CD4-positive, alpha-beta T cell treated with Interleukin-6 for 4 hours (primary cell): ENCODE results near the gene RAB3D.
"Not testable (repeated sequence)": the region's sequence is repeated elsewhere in the genome, so short reads cannot be mapped to it uniquely, and the experiment has no call there.

Experiments used
- DNase-seq: peaks from one replicate; pipeline ENCODE4 v3.0.0-alpha.2; 2020; ENCODE audit warnings: mixed read lengths

Gene RAB3D, protein sequence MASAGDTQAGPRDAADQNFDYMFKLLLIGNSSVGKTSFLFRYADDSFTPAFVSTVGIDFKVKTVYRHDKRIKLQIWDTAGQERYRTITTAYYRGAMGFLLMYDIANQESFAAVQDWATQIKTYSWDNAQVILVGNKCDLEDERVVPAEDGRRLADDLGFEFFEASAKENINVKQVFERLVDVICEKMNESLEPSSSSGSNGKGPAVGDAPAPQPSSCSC

DNA sequence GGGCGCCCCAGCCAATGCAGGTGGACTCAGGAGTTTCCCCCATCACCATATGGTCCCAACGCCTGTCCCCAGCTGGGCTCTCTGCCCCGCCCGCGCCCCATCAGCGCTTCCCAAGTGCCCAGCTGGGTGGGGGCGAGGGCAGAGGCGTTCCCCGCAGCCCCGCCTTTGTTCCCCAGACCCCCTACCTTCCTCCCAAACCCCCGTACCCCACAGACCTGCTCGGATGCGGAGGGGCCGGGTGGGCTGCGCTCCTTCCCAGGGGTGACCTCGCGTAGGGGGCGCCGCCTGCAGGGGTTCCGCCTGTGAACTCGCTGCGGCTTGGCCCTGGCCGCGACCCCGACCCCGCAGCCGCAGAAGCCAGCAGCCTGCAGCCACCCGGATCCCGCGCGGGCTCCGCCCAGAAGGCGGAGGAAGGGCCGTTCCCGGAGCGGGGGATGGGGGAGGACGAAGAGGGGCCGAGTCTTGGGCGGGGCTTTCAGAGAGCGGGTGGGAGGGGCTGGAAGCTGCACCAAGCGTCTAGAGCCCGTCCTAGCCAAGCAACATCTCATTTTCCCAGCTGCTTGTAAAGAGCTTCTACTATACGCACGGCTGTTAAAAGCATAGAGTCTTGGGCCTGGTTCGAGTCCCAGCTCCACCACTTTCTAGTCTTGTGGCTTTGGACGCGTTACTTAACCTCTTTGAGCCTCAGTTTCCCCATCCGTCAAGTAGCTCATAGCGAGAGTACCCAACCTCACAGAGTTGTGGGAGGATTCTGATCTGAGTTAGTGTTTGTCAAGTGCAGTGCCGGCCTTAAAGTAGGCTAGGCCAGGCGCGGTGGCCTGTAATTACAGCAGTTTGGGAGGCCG, at the start of gene RAB3D:
Gene RAB3D (minus strand): TSS at position 404 of the 845 bp plus-strand sequence. CDS start 2,258 bp downstream, outside the sequence.
- peak; percentile 92 for DNase-seq

DNA sequence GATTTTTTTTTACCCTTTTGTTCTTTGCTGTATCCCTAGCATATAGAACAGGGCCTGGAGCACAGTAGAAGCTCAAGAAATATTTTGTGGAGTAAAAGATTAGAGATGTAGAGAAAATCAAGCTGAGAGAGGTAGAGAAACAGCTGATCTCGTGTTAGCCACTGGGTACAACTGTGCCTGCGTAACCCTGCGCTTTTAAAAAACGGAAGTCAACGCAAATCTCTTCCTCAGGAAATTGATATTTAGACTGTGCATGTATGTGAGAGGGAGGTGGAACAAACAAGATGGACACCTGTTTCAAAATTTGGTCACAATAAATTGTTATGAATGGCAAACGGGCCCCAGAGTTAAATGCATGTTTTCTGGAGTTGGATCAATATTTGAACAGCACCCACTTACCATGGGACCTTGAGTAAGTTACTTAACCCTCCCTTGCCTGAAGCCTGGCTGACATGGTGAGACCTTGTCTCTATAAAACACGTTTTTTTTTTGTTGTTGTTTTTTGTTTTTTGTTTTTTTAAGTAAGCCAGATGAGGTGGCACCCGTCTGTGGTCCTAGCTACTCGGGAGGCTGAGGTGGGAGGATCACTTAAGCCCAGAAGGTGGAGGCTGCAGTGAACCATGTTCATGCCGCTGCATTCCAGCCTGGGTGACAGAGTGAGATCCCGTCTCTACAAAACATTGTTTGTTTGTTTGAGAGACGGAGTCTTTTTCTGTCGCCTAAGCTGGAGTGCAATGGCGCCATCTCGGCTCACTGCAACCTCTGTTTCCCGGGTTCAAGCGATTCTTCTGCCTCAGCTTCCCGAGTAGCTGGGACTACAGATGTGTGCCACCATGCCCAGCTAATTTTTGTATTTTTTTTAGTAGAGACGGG, 47.9 kb upstream of the RAB3D start:
- no peak for DNase-seq

DNA sequence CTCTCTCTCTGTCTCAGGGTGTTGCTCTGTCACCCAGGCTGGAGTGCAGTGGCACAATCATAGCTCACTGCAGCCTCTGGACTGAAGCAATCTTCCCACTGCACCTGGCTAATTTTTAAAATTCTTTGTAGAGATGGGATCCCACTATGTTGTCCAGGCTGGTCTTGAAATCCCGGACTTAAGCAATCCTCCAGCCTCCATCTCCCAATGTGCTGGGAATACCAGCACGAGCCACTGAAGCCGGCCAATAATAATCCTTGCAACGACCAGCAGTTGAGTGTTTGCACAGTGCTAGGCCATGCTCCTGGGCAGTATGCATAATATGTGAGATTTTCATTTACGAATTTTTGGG, 45.3 kb upstream of the RAB3D start:
- DNase-seq = no peak

DNA sequence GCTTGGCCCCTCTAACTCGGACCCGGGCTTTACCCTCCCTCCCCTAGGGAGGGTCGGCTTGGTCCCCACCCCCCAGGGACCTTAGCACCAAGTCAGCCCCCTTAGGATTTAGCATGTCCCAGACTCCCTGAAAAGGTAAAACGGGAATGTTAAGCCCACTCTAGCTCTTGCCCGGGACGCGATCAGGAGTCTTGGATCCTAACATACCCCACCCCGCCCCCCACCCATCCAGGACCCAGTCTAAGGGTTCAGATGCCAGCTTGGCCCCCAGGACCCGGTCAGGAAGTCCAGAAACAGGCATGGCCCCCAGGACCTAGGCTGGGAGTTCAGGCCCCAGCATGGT, 44.2 kb upstream of the RAB3D start:
- DNase-seq = no peak

DNA sequence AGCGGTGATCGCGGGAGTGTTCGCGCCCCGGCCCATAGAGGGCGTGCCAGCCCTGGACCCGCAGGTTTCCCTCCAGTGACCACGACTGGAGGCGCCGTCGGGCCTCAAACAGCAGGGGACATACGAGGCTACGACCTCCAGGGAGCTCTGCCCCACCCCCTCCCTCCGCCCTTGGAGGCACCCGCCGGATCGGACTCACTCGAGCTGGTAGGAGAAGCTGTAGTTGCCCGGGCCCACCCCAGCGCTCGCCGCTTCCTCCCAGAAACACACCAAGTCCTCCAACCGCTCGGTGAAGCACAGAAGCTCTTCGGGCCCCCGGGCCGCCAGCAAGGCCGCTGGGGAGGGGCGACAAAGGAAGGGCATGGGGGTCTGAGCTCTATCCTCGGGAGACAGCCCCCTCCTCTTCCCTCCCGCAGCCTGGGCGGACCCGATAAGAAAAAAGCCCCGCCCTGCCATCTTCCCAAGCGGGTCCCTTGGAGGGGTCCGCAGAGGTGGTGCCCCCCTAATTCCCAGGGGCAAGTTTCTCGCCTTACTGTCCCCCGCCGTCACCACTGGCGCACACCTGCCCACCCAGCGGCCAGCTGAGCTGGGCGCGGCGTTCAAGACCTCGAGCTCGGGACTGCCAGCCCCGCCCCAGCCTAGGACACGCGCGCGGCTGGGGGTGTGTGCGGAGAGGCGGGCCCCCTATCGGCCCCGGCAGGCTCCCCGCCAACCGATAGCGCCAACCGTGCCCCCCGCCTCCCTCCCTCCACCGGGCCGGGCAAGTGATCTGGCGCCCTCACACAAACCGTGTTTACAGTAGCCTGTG, 43.6 kb upstream of the RAB3D start:
- DNase-seq = peak; percentile 42

DNA sequence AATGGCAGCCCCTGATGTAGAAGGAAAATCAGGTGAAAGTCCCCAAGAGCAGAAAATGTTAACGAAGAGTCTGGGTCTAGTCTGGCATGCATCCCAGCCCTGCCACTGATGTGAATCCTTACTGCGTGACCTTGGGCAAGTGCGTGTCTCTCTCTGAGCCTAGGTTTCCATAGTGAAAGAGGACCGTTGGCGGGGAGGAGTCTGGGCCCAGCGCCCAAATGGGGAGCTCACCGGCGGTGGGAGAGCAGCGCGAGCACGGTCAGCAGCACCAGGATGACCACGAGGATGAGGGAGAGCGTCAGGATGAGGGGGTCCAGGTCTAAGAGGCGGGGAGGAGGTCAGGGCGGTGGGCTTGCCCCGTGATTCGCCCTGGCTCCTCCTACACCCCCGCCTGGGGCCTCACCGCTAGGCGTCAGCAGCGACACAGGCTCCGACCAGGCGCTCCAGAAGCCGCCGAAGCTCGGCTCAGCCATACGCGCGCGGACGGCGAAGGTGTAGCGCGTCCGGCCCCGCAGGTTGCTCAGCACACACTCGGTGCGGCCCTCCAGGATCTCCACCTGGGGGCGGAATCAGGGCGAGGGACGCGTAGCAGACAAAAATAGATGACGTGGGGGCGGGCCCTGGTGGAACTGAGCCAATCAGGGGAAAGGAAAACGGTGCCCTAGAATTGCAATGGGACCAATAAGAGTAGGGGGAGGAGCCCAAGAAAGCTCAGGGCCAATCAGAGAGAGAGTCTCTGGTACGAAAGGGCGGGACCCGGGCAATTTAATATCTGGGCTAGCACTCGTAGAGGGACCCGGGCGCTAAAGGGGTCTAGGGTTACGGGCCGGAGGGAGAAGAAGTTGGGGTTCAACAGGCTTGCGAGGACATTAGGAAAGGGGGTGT, 41.4 kb upstream of the RAB3D start:
- peak; percentile 98 for DNase-seq

DNA sequence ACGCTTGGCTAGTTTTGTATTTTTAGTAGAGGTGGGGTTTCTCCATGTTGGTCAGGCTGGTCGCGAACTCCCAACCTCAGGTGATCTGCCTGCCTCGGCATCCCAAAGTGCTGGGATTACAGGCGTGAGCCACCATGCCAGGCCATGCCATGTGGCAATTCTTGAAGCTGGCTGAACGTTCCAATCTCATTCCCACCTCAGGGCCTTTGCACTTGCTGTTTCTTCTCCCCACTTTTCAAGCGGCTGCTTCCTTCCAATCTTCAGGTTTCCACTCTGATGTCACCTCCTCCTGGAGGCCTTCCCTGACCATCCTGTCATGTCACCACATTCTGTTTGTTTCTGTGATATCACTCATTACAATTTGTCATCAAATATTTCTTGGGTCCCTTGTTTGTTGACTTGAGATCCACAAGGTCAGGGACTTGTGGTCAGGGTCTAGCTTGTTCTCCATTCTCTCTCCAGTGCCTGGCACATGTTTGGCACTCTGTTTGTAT, 40.4 kb upstream of the RAB3D start:
- DNase-seq = no peak

DNA sequence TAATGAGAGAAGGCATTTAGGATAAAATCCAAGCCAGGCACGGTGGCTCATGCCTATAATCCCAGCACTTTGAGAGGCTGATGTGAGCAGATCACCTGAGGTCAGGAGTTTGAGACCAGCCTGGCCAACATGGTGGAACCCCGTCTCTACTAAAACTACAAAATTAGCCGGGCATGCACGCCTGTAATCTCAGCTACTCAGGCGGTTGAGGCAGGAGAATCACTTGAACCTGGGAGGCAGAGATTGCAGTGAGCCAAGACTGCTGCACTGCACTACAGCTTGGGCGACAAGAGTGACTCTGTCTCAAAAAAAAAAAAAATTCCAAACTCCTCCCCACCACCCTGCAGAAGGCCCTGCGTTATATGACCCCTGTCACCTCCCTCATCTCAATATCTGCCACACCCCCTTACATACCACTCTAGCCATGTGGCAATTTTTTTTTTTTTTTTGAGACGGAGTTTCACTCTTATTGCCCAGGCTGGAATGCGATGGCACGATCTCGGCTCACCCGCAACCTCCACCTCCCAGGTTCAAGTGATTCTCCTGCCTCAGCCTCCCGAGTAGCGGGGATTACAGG, 39.9 kb upstream of the RAB3D start:
- not testable (repeated sequence) for DNase-seq

DNA sequence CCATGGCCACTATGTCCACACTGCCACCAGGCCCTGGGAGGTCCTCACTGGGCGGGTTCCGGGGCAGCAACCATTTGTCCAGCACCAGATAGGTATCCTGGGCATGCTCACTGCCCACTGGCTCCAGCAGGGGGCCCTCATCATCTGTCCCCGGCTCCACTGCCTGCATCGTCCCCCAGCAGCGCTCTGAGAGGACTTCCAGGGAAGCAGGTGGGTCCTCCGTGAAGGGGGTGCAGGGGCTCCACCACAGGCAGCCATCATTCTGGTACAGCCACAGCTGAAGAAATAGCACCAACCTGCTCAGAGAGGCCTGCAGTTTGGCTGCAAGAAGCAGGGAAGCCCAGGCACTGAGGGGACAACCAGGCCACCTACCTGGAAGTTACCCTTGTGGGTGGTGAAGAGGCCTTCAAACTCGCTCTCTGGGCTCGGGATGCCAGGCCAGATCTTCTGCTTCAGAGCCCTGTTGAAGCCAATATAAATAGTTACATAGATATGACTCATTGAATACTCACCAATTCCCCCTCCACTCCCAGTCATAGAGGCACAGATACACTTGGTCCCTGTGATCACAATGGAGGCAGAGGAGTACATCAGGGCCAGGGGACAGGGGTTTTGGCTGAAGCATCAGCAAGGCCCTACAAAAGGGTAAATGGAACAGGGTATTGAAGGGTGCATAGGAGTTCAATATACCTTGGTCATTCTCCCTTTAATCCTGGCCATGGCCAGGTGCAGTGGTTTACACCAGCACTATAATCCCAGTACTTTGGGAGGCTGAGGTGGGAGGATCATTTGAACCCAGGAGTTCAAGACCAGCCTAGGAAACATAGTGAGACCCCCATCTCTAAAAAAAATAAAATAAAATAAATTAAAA, 39.1 kb upstream of the RAB3D start:
- peak; percentile 19 for DNase-seq

DNA sequence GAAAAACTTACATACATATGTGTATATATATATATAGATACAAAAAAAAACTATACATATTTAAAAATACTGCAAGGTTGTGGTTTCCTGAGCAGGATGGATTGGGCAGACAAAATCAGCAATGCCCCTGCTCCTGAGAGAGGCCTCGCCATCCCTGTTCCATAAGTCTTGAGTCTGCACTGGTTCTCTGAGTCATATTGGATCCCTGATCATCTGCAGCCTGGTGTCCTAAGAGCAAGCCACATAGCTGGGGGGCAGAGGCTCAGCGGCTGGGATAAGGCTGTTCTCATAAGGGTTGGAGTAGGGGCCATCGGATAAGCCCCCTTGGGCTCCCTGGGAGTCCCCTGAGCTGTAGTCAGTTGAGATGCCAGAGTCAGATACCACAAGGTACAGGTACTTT, 38.3 kb upstream of the RAB3D start:
- no peak for DNase-seq

DNA sequence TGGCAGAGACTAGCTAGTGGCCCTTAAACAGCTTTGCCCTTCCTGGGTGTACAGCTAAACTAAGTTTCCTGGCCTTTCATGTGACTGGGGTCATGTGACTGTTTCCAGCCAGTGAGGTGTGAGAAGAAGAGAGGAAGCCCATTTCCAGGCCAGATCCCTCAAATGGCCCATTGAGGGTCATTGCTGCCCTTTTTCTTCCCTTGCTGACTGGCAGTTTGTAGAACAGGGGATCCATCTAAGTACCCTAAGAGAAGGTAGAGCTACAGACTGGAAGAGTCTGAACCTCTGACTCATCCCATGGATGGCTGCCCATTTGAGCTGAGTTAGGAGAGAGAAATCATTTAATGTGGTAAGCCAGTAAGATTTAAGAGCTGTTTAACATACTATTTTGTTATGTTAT, 37.8 kb upstream of the RAB3D start:
- DNase-seq = peak; percentile 43

DNA sequence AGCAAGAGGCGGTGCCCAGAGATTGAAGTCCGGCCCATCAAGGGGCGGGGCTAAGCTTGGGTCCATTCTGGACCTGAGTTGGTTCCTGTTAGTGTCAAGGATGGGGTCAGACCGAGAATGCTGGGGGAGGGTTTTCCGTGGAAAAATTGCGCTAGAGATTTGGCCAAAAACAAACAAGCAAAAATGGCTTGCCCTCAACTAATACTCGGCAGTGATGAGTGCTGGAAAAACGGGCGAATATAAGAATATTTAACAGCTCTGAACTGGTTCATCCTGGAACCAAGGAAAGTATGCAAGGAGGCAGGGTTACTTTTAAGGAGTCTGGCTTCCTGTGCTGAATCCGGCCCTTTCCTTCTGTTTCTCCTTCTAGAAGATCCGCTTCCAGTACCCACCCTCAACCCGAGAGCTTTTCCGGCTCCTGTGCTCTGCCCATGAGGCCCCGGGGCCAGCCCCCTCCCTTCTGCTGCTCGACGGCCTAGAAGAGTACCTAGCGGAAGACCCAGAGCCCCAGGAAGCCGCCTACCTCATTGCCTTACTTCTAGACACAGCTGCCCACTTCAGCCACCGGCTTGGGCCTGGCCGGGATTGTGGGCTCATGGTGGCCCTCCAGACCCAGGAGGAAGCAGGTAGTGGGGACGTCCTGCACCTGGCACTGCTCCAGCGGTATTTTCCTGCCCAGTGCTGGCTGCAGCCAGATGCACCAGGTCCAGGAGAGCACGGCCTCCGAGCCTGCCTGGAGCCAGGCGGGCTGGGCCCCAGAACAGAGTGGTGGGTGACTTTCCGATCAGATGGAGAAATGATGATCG, 35.9 kb upstream of the RAB3D start:
- DNase-seq = peak; percentile 85

DNA sequence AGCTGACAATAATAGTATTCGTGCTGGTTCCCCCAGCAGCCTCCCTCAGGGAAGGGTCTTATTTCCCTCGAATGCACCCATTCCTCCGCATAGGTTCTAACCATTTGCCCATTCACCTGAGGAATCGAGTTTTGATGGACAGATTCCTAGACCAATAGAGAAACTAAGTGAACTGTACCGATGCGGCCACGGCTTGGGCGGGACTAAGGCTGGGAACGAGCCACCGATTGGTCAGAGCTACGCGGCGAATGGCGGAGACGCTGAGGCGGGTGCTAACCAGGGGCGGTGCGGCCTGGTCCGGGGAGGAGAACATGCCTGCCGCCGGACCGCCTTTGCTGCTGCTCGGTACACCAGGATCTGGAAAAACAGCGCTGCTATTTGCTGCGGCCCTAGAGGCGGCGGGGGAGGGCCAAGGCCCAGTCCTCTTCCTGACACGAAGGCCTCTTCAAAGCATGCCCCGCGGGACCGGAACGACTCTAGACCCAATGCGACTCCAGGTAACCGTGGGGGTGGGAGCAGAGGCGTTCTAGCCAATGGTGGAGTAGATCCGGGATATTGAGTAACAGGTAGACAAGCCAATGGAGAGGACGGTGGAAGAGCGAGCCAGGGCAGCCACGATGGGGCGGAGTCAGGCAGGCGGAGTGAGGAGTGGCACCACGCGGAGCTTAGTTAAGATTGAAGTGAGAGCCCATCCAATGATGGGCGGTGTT, 35.1 kb upstream of the RAB3D start, which contains the start of gene SWSAP1:
Gene SWSAP1 (plus strand): TSS at position 234 of the 710 bp plus-strand sequence. CDS start 15 bp downstream, at position 249.
- peak; percentile 98 for DNase-seq

DNA sequence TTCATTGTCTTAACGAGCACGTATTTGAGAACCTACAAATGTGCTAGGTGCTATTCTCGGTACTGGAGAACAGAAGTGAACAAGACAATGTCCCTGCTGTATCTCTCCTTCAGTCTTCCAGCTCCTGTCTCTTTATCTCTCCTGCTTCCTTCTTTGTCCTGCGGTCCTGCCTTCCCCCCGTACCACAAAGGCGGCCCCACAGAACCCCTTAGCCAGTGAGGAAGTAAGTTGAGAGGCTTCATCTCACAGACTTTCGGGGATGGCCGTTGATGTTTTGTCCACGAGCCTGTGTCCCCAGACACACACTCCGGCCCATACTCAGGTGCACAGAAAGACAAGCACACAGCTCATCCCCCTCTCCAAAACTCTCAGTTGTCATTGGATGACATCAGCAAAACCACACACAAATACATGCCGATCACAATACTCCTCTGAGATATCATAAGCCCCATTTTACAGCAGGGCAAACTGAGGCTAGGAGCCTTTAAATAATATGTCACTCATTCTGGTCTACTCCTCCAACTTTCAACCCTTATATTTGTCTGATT, 34.5 kb upstream of the RAB3D start:
- DNase-seq = no peak

DNA sequence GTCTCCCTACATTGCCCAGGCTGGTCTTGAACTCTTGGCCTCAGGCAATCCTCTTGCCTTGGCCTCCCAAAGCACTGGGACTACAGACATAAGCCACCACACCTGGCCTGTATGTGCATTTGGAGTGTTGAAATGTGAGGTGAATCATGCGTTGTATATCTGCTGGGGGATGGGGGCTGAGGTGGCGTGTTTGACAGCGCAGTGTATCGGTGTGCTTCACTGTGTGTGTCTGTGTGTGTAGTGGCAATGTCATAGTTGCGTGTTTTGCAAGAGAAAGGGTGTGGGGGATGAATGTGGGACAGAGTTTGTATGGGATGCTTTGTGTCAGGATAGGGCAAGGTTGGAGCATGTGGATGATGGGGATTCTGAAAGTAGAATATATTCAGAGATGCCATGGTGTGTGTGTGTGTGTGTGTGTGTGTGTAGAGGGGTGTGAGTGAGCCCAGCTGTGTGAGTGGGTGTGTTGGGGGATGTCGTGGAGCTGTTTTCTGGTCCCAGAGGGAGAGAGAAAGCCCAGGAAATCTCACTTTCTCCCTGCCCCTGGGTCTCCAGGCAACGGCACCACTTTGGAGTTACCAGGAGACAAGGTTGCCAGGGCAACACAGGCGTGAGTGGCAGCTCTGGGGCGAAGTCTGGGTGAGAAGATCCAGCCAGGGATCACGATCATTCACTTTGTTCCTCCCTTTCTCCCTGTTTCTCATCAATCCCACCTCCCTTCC, 33.9 kb upstream of the RAB3D start:
- DNase-seq = no peak

DNA sequence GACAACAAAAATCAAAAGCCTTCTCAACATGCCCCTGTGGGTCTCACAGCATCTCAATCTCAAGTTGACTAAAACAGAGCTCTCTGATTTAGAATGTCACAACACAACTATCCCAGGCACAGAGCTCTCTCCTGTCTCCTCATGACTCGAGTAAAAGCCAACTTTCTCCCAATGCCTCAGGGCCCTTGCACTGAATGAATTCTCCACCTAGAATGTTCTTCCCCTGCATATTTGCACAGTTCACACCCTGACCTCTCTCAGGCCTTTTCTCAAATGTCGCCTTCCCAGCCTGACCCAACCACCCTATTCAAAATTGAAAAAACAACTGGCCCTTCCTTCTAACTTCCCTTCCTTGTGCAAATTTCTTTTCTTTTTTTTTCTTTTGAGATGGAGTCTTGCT, 31.3 kb upstream of the RAB3D start:
- no peak for DNase-seq

DNA sequence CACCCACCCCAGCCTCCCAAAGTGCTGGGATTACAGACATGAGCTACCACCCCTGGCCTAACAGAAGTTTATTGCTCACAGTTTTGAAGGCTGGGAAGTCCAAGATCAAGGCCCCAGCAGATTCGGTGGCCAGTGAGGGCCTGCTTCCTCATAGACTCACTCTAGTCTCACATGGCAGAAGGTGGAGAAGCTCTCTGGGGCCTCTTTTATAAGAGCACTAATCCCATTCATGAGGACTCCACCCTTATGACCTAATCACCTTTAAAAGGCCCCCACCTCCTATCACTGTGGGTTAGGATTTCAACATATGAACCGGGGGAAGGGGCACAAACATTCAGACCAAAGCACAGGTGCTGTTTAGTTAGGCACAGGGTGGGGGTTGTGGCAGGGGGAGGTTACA, 28.1 kb upstream of the RAB3D start:
- DNase-seq = no peak
